ENCODE data around the gene CALN1.

DNA sequence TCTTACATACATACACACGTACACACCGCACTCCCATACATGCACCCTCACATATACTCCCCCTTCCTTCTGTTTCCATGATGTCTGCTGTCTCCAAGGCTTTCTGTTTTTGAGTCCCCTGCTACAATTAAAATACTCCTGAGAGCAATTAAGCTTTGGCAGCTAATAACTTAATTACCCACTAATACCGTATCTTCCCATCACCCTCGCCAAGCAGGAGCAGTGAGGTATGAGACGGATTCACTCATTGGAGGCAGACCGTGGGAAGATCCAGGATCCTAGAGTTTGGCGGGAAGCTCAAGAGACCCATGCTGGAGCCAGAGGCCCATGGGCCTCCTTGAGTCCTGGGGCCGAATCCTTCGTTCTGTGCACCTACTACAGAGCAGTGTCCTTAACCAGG, 1.7 kb upstream of the CALN1 start:
- TF ChIP-seq, protein P1, sequence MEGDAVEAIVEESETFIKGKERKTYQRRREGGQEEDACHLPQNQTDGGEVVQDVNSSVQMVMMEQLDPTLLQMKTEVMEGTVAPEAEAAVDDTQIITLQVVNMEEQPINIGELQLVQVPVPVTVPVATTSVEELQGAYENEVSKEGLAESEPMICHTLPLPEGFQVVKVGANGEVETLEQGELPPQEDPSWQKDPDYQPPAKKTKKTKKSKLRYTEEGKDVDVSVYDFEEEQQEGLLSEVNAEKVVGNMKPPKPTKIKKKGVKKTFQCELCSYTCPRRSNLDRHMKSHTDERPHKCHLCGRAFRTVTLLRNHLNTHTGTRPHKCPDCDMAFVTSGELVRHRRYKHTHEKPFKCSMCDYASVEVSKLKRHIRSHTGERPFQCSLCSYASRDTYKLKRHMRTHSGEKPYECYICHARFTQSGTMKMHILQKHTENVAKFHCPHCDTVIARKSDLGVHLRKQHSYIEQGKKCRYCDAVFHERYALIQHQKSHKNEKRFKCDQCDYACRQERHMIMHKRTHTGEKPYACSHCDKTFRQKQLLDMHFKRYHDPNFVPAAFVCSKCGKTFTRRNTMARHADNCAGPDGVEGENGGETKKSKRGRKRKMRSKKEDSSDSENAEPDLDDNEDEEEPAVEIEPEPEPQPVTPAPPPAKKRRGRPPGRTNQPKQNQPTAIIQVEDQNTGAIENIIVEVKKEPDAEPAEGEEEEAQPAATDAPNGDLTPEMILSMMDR (IDR thresholded peaks at IDR 0.05; ENCODE audit: insufficient read depth, low read depth, low read length) = no peak
- TF ChIP-seq EZH2 (IDR thresholded peaks at IDR 0.05; ENCODE audit: insufficient read depth, low read length) = no peak

Measured in astrocyte (in vitro differentiated cells and primary cell).